ENCODE measurements around the gene ILRUN. TPM values are rescaled to one million over a fixed set of nuclear protein-coding genes. Genes with fewer than 3 reads are reported as not detected.

The ILRUN gene
- polyA plus RNA-seq, 1 of the 3 experiments (the other 2 are of a cell fraction): 19.5 TPM

GRCh38 chr6:34684919-34685318, 11.6 kb downstream of the ILRUN start:
- H3K79me2 ChIP-seq (ENCODE audit: insufficient read depth): peaks cover 90% of the 10 kb centered on the region

More at GRCh38 chr6:34684919-34685318, 11.6 kb downstream of the ILRUN start:
- Histone ChIP-seq H3K9me3 (no peaks in the 10 kb centered on the region), H3K4me2 (no peak overlapping the region), H3K4me3 (ENCODE audit: low read depth in 2 of 2, low read length in 1 of 2) (no peak overlapping the region), H3K9ac (no peak overlapping the region), H4K20me1 (ENCODE audit: insufficient read depth) (peaks cover 19% of the 10 kb centered on the region), H3F3A (replicated peaks; ENCODE audit: insufficient read depth) (peaks cover 11% of the 10 kb centered on the region), H3K9me2 (no peaks in the 10 kb centered on the region), H2AFZ (ENCODE audit: low read depth) (no peak overlapping the region), H3K27me3 (ENCODE audit: insufficient read depth) (no peaks in the 10 kb centered on the region), H3K4me1 (ENCODE audit: control insufficient read depth in 1 of 2, insufficient read depth in 2 of 2, low read depth in 1 of 2, low read length in 1 of 2) (no peaks in the 10 kb centered on the region; a peak in 1 of 4 replicates), H3K36me3 (replicated peaks in 1 of 2; ENCODE audit: control insufficient read depth in 1 of 2, insufficient read depth in 2 of 2, low read length in 1 of 2) (peaks cover 0 to 8% of the 10 kb centered on the region in 2 experiments), H3K27ac (ENCODE audit: low read depth in 2 of 2, low read length in 1 of 2) (no peak overlapping the region)
- 77% methylated on average over 2 of the region's 2 CpGs for WGBS (ENCODE audit: low lambda C conversion rate)
- TF ChIP-seq TCF12 (IDR thresholded peaks at IDR 0.05) (no peak), GATA2 (CRISPR knock-in tag; IDR thresholded peaks at IDR 0.05) (no peak), FOXM1 (IDR thresholded peaks at IDR 0.05; ENCODE audit: low read depth) (no peak), IRF3 (IDR thresholded peaks at IDR 0.05; ENCODE audit: low read depth, low read length) (no peak), RAD21 (IDR thresholded peaks at IDR 0.05; ENCODE audit: low read length) (no peak), USF1 (IDR thresholded peaks at IDR 0.05; ENCODE audit: borderline replicate concordance, low read depth) (no peak), ZBTB33 (IDR thresholded peaks at IDR 0.05; ENCODE audit: borderline replicate concordance, low read depth) (no peak), NRF1 (IDR thresholded peaks at IDR 0.05; ENCODE audit: low read depth, low read length) (no peak), GABPA (IDR thresholded peaks at IDR 0.05; ENCODE audit: low read depth) (no peak)
- TF ChIP-seq, protein P1, sequence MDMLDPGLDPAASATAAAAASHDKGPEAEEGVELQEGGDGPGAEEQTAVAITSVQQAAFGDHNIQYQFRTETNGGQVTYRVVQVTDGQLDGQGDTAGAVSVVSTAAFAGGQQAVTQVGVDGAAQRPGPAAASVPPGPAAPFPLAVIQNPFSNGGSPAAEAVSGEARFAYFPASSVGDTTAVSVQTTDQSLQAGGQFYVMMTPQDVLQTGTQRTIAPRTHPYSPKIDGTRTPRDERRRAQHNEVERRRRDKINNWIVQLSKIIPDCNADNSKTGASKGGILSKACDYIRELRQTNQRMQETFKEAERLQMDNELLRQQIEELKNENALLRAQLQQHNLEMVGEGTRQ (IDR thresholded peaks at IDR 0.05; ENCODE audit: borderline replicate concordance, low read depth, low read length): no peak
- TF ChIP-seq, protein P2, sequence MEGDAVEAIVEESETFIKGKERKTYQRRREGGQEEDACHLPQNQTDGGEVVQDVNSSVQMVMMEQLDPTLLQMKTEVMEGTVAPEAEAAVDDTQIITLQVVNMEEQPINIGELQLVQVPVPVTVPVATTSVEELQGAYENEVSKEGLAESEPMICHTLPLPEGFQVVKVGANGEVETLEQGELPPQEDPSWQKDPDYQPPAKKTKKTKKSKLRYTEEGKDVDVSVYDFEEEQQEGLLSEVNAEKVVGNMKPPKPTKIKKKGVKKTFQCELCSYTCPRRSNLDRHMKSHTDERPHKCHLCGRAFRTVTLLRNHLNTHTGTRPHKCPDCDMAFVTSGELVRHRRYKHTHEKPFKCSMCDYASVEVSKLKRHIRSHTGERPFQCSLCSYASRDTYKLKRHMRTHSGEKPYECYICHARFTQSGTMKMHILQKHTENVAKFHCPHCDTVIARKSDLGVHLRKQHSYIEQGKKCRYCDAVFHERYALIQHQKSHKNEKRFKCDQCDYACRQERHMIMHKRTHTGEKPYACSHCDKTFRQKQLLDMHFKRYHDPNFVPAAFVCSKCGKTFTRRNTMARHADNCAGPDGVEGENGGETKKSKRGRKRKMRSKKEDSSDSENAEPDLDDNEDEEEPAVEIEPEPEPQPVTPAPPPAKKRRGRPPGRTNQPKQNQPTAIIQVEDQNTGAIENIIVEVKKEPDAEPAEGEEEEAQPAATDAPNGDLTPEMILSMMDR (IDR thresholded peaks at IDR 0.05): no peak
- ChIA-PET CTCF (interaction anchor here (1.5 kb wide), 1 partner anchor 11 kb away, joined by 4 read pairs; no protein-coding TSS in a partner anchor), POLR2A (no interaction called here)
- DNase-seq: no peak
